RCC 7860 (cell line): Measurements from ENCODE around the gene PREP.
A peak's percentile ranks its signal among the peaks of the same experiment; 100 is the strongest.

ENCODE experiments used
- DNase-seq: peaks from one replicate; pipeline ENCODE4 v3.0.0-alpha.2; 2015; ENCODE audit warnings: low spot score
- FAIRE-seq: peaks from 2 replicates; lab custom pipeline; 2012; peaks lifted over from hg19 to GRCh38; lab: Jason Lieb, UNC

Gene PREP

DNA sequence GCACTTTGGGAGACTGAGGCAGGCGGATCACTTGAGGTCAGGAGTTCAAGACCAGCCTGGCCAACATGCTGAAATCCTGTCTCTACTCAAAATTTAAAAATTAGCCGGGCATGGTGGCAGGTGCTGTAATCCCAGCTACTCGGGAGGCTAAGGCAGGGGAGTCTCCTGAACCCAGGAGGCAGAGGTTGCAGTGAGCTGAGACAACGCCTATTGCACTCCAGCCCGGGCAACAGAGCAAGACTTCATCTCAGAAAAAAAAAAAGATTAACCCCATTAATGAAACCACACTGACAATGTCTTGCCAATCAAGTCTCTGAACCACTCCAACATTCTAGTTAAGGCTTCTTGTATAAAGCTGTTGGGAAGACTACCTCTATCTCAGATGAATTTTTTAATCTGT is 4.0 kb downstream of the PREP start:
- DNase-seq (no peak), FAIRE-seq (no peak)

DNA sequence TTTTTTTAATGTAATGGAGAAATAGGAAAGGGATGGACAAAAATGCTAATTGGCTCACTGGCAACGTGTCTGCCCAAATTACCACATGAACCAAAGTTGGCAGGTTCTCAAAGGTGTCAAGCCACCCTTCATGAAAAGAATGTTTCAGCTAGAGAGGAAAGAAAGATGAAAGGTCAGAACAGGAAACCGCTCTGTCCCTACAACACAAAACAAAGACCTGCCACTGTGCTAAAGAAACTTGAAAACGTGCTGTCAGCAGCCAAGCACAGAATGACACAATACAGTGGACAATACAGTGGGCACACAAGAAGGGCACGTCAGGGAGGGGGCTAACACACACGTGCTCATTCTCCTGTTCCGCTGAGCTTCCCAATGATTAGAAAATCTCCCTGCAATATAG is 4.9 kb downstream of the PREP start:
- DNase-seq (no peak), FAIRE-seq (no peak)

DNA sequence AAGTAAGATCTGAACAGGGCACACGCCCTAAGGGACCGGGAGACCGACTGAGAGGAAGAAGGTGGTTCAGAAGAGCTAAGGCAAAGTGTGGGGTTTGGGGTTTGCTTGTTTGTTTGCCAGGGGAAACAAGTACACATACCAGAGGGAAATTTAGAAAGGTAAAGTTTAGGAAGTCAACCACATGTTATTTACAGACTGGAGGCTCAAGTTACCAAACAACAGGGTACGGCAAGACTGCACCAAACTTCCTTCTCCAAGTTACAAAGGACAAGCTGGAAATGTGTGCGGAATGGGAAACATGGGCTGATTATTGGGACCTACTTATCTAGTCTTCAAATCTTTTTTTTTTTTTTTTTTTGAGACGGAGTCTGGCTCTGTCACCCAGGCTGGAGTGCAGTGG is 11.2 kb downstream of the PREP start:
- FAIRE-seq (no peak), DNase-seq (no peak)

DNA sequence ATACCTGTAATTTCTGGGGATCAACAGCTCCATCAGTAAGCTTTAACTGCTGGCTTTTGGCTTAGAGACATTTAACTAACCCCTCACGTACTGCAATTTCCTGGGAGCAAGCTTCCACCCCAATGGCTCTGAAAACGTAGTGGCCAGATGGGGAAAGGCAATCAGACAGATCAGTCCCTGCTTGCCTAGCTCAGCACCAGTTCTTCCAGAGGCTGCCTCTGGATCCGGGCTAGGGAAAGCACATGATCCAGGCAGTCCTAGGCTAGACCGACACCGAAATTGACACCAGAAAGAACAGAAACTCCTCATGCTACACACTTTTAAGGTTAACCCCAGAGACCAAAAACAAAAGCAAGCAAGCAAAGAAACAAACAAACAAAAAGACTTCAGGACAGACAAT is 13.3 kb downstream of the PREP start:
- DNase-seq (no peak), FAIRE-seq (no peak)

DNA sequence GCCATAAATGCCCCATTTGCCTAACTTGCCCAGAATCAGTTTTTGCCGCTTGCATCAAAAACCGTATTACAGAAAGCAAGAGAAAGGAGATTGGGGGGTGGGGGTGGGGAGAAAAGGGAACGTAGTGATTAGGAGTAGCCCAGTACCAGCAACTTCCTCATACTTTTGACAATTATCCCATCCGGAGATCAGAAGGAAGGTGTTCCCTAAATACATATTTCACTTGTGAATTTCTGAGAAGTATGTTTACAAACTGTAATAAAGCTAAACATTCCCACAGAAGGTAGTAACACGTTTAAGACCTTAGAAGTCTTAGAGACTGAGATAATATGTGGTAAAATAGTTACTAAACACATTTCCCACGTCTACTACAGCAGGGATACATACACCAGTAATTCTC is 14.5 kb downstream of the PREP start:
- DNase-seq, result no peak
- no peak for FAIRE-seq

DNA sequence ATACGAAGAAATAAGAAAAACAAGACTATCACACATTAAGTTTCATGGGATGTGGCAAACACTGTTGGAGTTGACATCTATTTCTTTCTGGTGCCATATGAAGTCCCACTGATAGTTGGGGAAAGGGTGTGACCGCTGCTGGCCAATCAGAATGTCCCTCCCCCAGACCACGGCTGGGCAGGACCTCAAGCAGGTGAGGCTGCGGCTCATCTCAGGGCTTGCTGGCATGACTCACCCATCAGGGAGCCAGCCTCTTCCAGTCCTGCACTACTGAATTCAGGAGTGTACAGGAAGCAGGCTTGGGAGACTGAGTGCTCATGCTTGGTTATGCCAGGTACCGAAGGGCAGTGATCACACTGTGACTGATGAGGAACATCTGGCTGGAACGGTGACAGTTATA is 18.9 kb downstream of the PREP start:
- FAIRE-seq (no peak), DNase-seq (peak; percentile 11)

DNA sequence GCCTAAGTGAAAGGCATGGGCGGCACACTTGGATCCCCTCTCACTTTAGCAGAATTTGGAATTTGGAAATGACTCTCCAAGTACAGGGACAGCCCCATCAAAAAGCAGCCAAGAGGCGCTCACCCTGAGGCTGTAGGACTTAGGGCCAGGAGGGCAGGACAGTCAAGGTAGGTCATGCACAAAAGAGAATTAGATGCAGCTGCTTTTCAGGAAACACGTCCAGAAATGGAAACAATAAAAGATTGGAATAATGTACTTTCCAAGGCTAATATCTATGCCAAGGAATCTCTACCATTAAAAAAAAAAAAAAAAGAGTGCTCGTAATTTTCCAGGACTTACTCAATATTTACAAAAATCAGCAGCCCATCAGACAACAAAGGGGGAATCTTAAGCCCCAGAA is 19.9 kb downstream of the PREP start:
- DNase-seq (no peak), FAIRE-seq (no peak)

DNA sequence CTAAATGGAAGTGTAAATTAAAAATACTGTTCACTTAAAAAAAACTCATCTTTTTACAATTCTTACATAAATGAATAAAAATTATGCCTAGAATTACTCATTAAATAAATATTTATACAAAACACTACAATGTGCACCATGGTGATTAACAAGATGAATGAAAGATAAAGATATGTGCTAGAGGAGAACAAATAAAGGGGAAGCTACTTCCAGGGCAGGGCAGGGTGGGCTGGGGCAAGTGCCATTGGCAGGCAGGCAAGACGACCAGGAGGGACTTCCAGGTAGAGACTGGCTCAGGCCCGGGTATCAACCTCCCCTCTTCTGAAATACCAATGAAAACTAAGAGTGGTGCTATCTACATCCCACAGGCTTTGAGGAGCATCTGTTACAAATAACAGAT is 20.4 kb downstream of the PREP start:
- FAIRE-seq (no peak), DNase-seq (no peak)

DNA sequence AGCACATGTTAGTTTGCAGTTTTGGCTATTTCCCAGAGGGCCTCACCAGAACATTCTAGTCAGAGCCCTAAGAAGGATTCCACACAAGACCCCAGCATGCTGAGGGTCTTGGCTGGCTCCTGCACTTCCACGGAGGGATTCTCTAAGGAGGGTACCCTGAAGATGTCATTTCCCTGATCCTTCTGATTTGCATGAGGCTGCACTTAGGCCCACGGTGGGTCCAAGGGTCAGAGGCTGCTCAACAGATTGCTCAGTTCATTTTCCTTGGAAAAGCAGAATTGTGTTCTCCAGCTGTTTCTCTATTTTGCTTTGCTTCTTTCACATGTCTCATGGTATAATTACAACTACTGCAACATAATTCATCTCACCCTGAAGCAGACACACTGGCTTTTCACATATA is 22.2 kb downstream of the PREP start:
- DNase-seq (no peak), FAIRE-seq (no peak)

DNA sequence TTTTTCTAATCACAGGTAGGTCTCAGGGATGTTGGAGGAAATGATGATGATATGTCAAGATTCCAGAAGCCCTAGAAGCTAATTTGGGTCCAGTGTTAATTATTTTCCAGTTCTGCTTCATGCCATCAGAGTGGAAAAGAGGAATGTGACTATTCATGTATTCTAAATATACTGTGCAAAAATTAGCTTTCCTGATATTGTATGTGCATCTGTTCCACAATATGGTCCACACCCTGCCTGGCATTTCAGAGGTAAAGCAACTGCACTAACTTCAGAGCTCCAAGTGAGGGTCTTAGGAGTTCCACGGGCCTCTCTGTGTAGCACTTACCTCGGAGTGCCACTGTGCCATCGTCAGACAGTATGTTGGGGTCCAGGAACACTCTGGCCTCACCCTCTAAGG is 27.1 kb downstream of the PREP start:
- no peak for DNase-seq
- no peak for FAIRE-seq

DNA sequence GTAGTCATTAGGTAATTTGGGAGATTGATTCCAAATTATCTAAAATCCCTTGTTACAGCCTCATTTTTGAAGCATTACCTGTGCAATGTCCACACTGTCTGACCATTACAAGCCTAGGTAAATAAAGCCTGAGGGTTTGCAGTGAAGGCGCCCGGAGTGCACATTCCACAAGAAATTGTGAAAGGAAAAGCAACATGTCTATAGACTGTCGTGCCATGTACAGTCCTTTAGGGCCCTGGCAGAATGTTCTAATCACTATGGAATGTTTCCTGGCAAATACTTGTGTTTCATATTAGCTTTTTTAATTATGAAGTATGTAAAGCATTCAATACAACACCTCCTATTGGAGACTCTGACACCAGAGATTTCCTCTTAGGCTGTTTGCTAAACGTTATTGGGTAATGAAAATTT is 28.9 kb downstream of the PREP start:
- DNase-seq (no peak), FAIRE-seq (no peak)

DNA sequence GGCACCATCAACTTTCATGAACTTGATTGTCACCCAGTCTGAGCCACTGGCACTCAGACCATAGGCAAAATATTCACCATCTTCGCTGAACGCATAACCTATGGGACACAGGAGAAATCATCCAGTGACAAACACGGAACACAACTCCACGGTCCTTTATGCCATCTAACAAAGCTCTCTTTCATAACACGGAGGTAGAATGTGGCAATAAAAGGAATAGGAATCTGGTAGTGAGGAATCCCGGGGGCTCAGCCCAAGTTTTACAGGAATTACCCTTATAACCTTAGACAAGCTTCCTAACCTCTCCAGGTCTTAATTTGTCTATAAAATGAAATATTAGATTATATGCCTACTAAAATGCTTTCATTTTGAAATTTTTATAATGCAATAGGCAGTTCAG is 29.4 kb downstream of the PREP start:
- DNase-seq (no peak), FAIRE-seq (no peak)

DNA sequence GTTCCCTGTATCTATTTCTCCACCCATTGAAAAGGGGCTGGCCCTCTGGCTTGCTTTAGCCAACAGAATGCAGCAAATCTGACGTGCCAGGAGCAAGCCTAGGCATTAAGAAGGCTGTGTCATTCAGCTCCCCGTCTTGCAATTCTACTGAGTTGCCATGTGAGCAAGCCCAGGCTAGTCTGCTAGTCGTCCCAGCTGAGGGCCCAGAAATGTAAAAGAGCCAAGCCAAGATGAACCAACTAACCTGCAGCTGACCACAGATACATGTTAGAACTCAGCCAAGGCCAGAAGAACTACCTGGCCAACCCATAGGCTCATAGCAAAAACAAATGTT is 30.1 kb downstream of the PREP start:
- FAIRE-seq (no peak), DNase-seq (no peak)

DNA sequence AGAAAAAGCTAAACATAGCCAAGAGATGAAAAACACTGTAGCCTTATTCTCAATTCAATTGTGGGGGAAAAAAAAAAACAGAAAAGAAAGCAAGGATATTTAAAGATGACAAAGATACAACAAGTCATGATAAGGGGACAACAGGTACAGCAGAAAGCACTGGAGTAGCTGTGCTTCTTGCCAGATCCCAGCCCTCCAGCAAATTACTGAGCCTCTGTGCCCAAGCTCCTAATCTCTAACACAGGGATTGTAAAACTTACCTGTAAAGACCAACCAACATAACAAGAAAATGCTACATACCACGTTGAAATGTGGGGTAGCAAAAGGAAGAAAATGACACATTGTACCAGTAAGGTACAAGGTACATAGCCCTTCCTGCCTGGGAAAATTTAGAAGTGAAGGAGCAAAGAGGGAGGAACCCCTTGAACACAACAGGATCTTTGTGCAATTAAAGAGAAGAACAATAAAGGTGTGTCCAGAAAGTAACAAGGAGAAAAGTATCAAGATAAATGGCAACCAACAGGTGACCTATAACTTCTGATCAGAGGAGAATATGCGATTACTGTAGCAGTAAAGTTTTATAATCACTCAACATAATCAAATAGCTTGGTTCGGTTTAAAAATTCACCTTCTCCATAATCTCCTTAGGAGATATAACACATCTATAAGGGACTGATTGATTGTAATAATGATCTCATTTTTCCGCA is 30.6 kb downstream of the PREP start:
- DNase-seq, result no peak
- FAIRE-seq, result no peak

DNA sequence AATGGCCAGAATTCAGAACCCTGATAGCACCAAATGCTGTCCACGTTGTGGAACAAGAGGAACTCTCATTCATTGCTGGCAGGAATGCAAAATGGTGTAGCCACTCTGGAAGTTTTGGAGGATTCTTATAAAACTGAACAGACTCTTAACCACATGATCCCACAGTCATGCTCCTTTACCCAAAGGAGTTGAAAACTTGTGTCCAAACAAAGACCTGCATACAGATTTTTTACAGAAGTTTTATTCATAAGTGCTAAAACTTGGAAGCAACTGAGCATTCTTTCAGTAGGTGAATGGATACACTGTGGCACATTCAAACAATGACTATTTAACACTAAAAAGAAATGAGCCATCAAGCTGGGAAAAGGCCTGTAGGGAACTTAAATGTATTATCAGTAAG is 32.5 kb downstream of the PREP start:
- DNase-seq (no peak), FAIRE-seq (no peak)

DNA sequence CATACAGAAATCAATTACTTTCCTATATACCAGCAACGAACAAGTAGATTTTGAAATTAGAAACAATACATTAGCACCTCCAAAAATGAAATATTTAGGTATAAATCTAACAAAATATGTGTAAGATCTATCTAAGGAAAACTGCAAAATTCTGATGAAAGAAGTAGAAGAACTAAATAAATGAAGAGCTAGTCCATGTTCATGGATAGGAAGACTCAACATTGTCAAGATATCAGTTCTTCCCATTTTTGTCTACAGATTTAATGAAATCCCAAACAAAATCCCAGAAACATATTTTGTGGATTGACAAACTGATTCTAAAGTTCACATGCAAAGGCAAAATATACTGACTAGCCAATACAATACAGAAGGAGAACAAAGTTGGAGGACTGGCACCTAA is 33.7 kb downstream of the PREP start:
- FAIRE-seq (no peak), DNase-seq (no peak)

DNA sequence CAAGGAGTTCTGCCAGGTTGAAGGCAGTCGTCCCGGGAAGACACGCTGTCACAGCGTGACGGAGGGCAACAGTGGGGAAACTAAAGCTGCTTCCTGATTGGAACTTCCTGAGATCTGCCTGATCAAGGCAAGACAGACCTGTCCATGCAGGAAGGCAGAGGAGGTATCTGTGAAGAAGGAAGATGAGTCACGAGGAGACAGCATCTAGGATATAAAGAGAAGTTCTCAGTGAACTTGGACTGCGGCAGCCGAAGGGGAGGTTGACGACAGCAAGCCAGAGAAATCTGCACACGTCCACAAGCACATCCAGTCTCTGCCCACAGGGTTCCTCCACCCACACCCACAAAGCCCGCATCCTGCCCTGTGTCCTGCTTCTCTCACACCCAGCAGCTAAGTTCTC is 38.6 kb downstream of the PREP start:
- no peak for FAIRE-seq
- no peak for DNase-seq

DNA sequence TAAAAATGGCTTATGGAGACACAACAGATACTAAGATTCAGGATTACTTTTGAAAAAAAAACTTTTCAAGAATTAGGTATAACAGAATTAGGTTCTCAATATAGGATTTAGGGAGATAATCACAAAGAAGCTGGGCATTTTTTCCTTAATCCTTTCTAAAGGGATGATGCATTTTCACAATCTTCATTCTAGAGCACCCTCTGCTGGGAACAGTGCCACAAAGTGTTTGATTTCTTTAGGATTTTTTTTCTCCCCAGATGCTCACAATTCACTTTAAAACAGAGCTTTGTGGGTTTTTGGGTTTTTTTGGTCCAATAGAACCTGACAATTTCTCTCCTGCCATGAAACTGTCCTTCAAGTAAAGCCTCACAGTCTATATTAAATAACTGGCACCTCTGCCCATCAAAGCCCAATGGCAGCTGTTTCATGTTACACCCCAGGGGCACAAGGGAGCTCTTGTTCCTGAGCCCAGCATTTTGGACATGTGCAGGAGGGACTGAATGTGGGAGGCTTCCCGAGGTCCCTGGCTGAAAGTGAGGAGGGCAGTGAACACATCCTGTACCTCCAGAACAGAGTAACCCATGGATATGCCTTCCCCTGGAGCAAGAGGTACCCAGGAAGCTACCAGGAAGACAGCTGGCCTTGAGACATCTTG is 39.7 kb downstream of the PREP start:
- DNase-seq (peak; percentile 5), FAIRE-seq (no peak)

DNA sequence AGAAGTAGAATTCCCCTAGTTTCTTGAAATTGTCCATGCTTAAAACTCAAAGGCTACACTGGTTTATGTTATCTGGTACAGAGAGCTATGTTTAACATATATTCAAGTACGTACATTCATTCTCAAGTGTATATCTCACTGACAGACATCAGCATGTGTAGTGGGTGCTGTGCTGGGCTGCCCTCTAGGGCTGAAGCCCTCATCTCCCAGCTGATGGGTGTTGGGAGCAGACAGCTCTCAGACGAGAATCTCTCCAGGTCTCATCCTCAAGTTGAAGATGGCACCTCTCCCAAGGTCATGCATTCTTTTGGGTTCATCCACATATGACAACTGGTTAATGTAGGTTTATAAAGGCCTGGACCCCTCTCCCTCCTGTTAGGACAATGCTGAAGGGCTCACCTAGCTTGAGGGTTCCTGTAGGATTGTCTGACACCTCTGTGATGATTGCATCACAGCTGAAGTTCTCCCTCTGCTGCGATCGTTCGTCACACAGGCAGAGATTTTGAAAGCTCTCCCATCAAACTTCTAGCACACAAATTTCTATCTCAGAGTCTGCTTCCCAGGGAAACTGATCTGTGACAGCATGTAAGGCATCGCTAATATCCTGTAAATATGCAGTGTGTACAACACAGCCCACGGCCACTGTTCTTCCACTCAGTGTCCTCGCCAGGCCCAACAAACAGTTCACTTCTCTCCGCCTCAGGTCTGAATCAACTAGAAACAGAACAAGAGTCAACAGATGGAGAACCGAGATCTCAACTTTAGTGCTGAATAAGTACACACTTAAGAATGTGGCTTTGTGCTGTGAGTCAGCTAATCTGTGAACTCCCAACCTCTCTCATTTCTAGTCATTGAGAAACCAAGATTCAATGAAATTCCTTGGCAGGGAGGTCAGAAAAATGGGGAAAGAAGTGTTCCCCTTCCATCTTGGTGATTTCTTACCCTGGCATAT is 43.2 kb downstream of the PREP start:
- FAIRE-seq (peak; percentile 72), DNase-seq (peak; percentile 76)

DNA sequence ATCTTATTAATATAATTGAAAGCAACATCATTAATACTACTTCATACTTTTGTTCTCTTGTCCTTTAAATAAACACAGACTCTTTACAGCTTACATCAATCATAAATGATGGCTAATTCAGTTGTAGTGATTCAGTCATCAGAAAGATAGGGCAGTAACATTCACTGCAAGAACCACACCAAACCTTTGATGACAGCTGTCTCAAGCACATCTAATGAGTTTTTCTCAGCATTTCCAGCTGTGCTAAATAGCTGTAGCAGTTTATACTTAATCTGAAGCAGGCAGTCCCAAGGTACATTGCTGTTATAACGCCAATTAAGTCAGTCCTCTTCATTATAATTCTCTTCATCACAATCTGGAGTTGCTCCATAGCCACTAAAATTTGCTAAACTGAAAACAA is 45.7 kb downstream of the PREP start:
- DNase-seq, result no peak
- no peak for FAIRE-seq

DNA sequence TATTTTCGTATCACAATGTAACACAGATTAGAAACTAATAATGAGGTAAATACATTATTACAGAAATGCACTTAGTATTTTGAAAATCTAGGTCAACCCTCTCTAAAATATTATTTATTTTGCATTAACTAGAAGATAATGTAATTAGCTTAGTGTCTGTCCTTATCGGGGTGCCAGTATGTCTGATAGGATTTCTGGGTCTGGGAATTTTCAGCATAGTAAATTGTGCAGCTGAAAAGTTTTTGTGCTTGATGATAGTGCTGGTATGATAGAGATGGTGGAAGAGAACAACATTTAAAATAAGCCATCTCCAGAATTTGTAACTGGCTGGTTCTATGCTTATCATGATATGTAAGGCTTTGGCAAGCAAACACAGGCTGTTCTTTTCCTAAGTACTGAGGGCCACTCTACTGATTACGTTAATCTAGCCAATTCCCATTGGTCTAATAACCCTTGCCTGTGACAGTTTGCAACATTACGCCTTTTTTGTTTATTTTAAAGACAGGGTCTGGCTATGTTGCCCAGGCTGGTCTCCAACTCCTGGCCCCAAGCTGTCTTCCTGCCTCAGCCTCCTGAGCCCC is 50.8 kb downstream of the PREP start:
- FAIRE-seq, result no peak

DNA sequence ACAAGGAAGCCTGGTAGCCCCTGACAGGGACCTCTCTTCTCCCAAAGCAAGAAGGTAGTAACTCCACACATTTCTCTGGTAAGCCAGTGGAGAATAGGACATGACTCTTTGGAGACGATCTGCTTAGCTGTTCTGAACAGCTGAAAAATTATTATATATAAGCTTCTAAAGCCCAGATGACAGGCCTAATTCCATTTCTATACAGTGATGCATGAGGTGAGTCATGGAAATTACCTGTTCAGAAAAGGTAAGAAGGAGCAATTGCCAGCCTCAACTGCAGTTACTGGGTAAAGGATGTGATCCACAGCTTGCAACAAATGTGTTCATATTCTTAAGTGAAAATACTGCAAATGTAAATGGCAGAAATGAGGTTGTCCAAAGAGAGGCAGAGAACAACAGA is 54.0 kb downstream of the PREP start:
- FAIRE-seq, result no peak
- no peak for DNase-seq

More for the DNA sequence above, 50.8 kb downstream of the PREP start:
- DNase-seq, result no peak
